Activated CD4-positive, CD25-positive, alpha-beta regulatory T cell treated with anti-CD3 and anti-CD28 coated beads, Interleukin-2, amount 50 U/mL, for 72 hours (primary cell): ENCODE results near the gene FPR2.
"Not testable (repeated sequence)": the region's sequence is repeated elsewhere in the genome, so short reads cannot be mapped to it uniquely, and the experiment has no call there.

ENCODE experiments used
- DNase-seq: peaks from one replicate; pipeline ENCODE4 v3.0.0; 2021

The FPR2 gene

GRCh38 chr19:51784922-51785690 is 24.1 kb downstream of the FPR2 start:
- DNase-seq = peak; percentile 36

GRCh38 chr19:51786646-51787494 is 25.9 kb downstream of the FPR2 start:
- no peak for DNase-seq

- DNase-seq = no peak
These were observed 27.0 kb downstream of the FPR2 start for GRCh38 chr19:51788029-51788428.

- no peak for DNase-seq
These were observed 28.2 kb downstream of the FPR2 start for GRCh38 chr19:51789061-51789795.

GRCh38 chr19:51792932-51793331 is 32.0 kb downstream of the FPR2 start:
- no peak for DNase-seq

GRCh38 chr19:51793994-51794393 is 33.0 kb downstream of the FPR2 start:
- DNase-seq = no peak

- no peak for DNase-seq
These were observed 34.0 kb downstream of the FPR2 start, which contains the start of gene FPR3 for GRCh38 chr19:51794885-51795490. Gene FPR3 (plus strand): TSS chr19:51795157. CDS start chr19:51823749, 28,592 bp downstream.

GRCh38 chr19:51796195-51796679 is 35.3 kb downstream of the FPR2 start:
- DNase-seq = no peak

GRCh38 chr19:51797480-51797879 is 36.5 kb downstream of the FPR2 start:
- DNase-seq = no peak

GRCh38 chr19:51798062-51798461 is 37.1 kb downstream of the FPR2 start:
- no peak for DNase-seq

GRCh38 chr19:51799034-51799773 is 38.2 kb downstream of the FPR2 start:
- DNase-seq = no peak

- no peak for DNase-seq
These were observed 38.9 kb downstream of the FPR2 start for GRCh38 chr19:51799774-51800472.

- no peak for DNase-seq
These were observed 39.7 kb downstream of the FPR2 start for GRCh38 chr19:51800473-51801244.

- no peak for DNase-seq
These were observed 41.8 kb downstream of the FPR2 start for GRCh38 chr19:51802775-51803174.

- no peak for DNase-seq
These were observed 42.5 kb downstream of the FPR2 start for GRCh38 chr19:51803519-51803918.

- DNase-seq = no peak
These were observed 43.0 kb downstream of the FPR2 start for GRCh38 chr19:51803967-51804366.

GRCh38 chr19:51804789-51805188 is 43.8 kb downstream of the FPR2 start:
- DNase-seq = not testable (repeated sequence)

GRCh38 chr19:51805396-51805795 is 44.4 kb downstream of the FPR2 start:
- not testable (repeated sequence) for DNase-seq

GRCh38 chr19:51806571-51806970 is 45.6 kb downstream of the FPR2 start:
- DNase-seq = not testable (repeated sequence)

GRCh38 chr19:51807111-51807701 is 46.2 kb downstream of the FPR2 start:
- no peak for DNase-seq
